Measurements from ENCODE around the gene C2CD2L. TPM values are rescaled to one million over a fixed set of nuclear protein-coding genes. Genes with fewer than 3 reads are reported as not detected.

C2CD2L gene
- total and polyA plus RNA-seq, 5 donors from 2014 or later = 2.1 to 21.1 (median 4.5) TPM

DNA sequence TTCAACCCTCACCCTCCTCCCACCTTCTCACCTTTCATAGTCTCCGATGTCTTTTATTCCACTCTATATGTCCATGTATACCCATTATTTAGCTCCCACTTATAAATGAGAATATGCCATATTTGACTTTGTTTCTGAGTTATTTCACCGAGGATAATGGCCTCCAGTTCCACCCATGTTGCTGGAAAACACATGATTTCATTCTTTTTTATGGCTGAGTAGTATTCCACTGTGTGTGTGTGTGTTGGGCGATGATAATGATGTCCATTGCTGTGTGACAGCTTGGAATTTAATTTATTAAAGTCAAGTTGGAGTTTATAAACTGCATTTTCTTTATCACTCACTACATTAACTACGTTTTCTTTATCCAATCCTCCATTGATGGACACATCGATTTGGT is 11.1 kb downstream of the C2CD2L start:
- no peak overlapping the region for H3K4me3 ChIP-seq (ENCODE audit: low read depth, low read length)
- ATAC-seq (ENCODE audit: low read depth in 2 of 2) = no peak
- no peak for DNase-seq
- peaks cover 25% of the 10 kb centered on the region for H3K36me3 ChIP-seq (ENCODE audit: control insufficient read depth, insufficient read depth, low read length)
- H3K27me3 ChIP-seq (ENCODE audit: control insufficient read depth, insufficient read depth, low read length) = no peaks in the 10 kb centered on the region
- H3K27ac ChIP-seq (ENCODE audit: insufficient read depth, low read length, poor library complexity, severe bottlenecking) = peak overlapping the region; percentile 1
- H3K9me3 ChIP-seq (ENCODE audit: control insufficient read depth in 2 of 2, low read length in 2 of 2) = no peaks in the 10 kb centered on the region
- Mint-ChIP-seq H3K4me3 (no peak overlapping the region), H3K36me3 (peaks cover 24% of the 10 kb centered on the region), H3K4me1 (peaks cover 18 to 48% (median 34%) of the 10 kb centered on the region in 4 donors), H3K27ac (no peak overlapping the region), H3K9me3 (no peaks in the 10 kb centered on the region), H3K27me3 (no peaks in the 10 kb centered on the region)
- peaks cover 38% of the 10 kb centered on the region for H3K4me1 ChIP-seq (ENCODE audit: control insufficient read depth, insufficient read depth, low read length, poor library complexity, severe bottlenecking)

DNA sequence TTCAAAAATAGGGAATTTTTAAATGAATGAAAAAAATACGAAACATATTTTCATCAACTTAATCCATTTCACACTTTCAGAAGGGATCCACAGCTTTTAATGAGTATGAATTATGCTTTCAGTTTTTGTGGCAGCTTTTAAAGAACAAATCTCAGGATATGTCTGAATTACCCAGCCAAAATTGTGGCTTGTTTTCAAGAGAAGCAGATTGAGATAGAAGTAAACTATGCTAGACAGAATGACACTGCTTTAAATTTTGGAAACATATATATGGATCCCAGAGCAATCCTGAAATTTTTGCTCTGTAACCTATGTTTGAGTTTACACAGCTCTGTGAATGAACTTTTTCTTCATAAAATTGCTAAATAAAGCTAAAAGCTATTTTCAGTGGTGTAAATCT is 11.8 kb downstream of the C2CD2L start:
- ATAC-seq (ENCODE audit: low read depth in 2 of 2) (no peak), DNase-seq (no peak)
- H3K27ac ChIP-seq (ENCODE audit: insufficient read depth, low read length, poor library complexity, severe bottlenecking) = no peak overlapping the region
- Mint-ChIP-seq H3K4me1 (peaks cover 18 to 54% (median 37%) of the 10 kb centered on the region in 4 donors), H3K27me3 (no peaks in the 10 kb centered on the region), H3K4me3 (peak overlapping the region in 1 of 4 donors; percentile 39), H3K27ac (no peak overlapping the region), H3K9me3 (no peaks in the 10 kb centered on the region), H3K36me3 (peaks cover 24% of the 10 kb centered on the region)
- H3K4me1 ChIP-seq (ENCODE audit: control insufficient read depth, insufficient read depth, low read length, poor library complexity, severe bottlenecking) = peaks cover 38% of the 10 kb centered on the region
- no peaks in the 10 kb centered on the region for H3K9me3 ChIP-seq (ENCODE audit: control insufficient read depth in 2 of 2, low read length in 2 of 2)
- H3K27me3 ChIP-seq (ENCODE audit: control insufficient read depth, insufficient read depth, low read length) = no peaks in the 10 kb centered on the region
- no peak overlapping the region for H3K4me3 ChIP-seq (ENCODE audit: low read depth, low read length)
- peaks cover 21% of the 10 kb centered on the region for H3K36me3 ChIP-seq (ENCODE audit: control insufficient read depth, insufficient read depth, low read length)

DNA sequence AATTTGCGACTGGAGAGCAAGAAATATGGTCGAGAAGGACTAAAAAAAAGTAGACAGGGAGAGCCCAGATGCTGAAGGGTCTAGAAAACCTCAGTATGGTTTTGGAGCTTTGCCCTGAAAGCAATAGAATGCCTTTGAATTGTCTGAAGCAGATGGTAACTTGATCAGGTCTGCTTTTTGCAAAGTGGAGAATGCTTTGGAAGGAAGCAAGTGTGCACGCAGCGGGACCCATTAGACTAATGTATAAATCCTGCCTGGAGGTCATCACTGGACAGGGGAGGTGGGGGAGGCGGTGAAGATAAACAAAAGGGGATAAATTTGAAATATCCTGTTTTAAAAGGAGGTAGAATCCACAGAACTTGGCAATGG is 13.5 kb downstream of the C2CD2L start:
- Mint-ChIP-seq H3K27me3 (no peaks in the 10 kb centered on the region), H3K4me1 (peaks cover 13 to 54% (median 34%) of the 10 kb centered on the region in 4 donors), H3K27ac (peak overlapping the region; percentile 86 to 97 (median 95)), H3K9me3 (no peaks in the 10 kb centered on the region), H3K36me3 (peaks cover 22% of the 10 kb centered on the region), H3K4me3 (peak overlapping the region; percentile 92 to 95 (median 94))
- no peaks in the 10 kb centered on the region for H3K27me3 ChIP-seq (ENCODE audit: control insufficient read depth, insufficient read depth, low read length)
- DNase-seq = no peak
- H3K36me3 ChIP-seq (ENCODE audit: control insufficient read depth, insufficient read depth, low read length) = peaks cover 25% of the 10 kb centered on the region
- no peak for ATAC-seq (ENCODE audit: low read depth in 2 of 2)
- H3K4me1 ChIP-seq (ENCODE audit: control insufficient read depth, insufficient read depth, low read length, poor library complexity, severe bottlenecking) = peaks cover 28% of the 10 kb centered on the region
- H3K27ac ChIP-seq (ENCODE audit: insufficient read depth, low read length, poor library complexity, severe bottlenecking) = peak overlapping the region; percentile 84
- no peaks in the 10 kb centered on the region for H3K9me3 ChIP-seq (ENCODE audit: control insufficient read depth in 2 of 2, low read length in 2 of 2)
- peak overlapping the region; percentile 84 for H3K4me3 ChIP-seq (ENCODE audit: low read depth, low read length)

DNA sequence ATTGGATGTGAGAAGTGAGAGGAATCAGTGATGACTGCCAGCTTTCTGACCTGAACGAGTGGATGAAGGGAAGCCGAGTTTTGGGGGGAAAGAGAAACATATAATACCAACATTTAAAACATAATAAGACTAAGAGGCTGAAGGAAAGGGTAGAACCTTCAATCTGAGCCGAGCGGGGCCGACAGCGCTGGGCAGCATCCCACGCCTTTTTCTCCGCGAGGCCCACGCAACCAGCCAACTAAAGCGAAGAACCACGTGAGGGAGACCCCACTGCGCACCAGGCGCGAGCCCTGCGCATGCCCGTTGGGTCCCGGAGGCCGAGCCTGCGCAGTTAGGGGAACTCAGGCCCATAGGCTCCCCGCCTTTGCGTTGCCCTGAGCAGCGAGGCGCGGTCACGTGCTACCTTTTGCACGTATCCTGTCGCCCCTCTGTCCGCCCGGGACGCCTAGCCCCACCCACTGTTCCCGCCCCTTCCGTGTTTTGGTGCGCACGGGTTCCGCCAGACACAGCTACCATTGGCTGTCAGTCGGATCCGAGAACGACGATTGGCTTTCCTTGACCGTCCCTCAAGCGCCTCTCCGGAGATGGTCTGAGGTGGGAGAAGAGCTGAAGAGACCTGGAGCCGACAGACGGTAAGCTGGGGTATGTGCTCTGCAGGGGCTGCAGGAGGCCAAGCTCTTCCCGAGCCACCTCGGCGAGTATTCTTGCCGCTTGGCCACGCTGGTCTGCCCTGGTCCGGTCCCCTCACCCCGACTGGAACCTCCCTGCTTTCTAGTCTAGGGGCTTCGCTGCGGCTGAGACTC is 14.1 kb downstream of the C2CD2L start, which contains the start of gene HINFP:
Gene HINFP, plus strand, starts transcription at position 573 of the 803 bp plus-strand sequence. CDS start 5,365 bp downstream, outside the sequence.
- DNase-seq = peak; percentile 98 to 100 (median 100)
- Histone ChIP-seq H3K4me3 (ENCODE audit: low read depth, low read length) (peak within 1 kb of the TSS; percentile 88), H3K27me3 (ENCODE audit: control insufficient read depth, insufficient read depth, low read length) (no peaks in the 10 kb centered on the region), H3K36me3 (ENCODE audit: control insufficient read depth, insufficient read depth, low read length) (peaks cover 22% of the 10 kb centered on the region), H3K27ac (ENCODE audit: insufficient read depth, low read length, poor library complexity, severe bottlenecking) (peak within 1 kb of the TSS; percentile 84), H3K4me1 (ENCODE audit: control insufficient read depth, insufficient read depth, low read length, poor library complexity, severe bottlenecking) (peaks cover 23% of the 10 kb centered on the region), H3K9me3 (ENCODE audit: control insufficient read depth in 2 of 2, low read length in 2 of 2) (no peaks in the 10 kb centered on the region)
- H3K9me3 Mint-ChIP-seq = no peaks in the 10 kb centered on the region
- peak; percentile 96 to 99 for ATAC-seq (ENCODE audit: low read depth in 2 of 2)
- H3K27me3 Mint-ChIP-seq = no peaks in the 10 kb centered on the region
- H3K4me3 Mint-ChIP-seq = peak within 1 kb of the TSS; percentile 92 to 95 (median 94)
- peaks cover 13 to 52% (median 31%) of the 10 kb centered on the region in 4 donors for H3K4me1 Mint-ChIP-seq
- H3K36me3 Mint-ChIP-seq = peaks cover 19% of the 10 kb centered on the region
- peak within 1 kb of the TSS; percentile 86 to 97 (median 95) for H3K27ac Mint-ChIP-seq

DNA sequence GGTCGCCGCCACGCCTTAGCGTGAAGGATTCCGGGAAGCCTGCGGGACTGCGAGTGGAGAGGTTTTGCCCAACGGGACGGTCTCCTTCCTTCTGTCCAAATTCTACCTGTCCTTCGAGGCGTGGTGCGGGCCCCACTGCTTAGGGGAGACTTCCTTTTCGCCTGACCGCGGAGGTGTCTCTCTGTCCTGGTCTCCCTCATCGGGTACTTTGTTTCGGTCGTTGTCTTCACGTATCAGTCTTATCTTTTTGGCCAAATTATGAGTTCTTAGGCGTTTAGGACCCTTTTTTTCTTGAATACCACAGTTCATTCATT is 14.6 kb downstream of the C2CD2L start:
- ATAC-seq (ENCODE audit: low read depth in 2 of 2) = no peak
- no peaks in the 10 kb centered on the region for H3K9me3 Mint-ChIP-seq
- H3K4me1 Mint-ChIP-seq = peaks cover 13 to 52% (median 35%) of the 10 kb centered on the region in 4 donors
- no peaks in the 10 kb centered on the region for H3K27me3 Mint-ChIP-seq
- Histone ChIP-seq H3K9me3 (ENCODE audit: control insufficient read depth in 2 of 2, low read length in 2 of 2) (no peaks in the 10 kb centered on the region), H3K27me3 (ENCODE audit: control insufficient read depth, insufficient read depth, low read length) (no peaks in the 10 kb centered on the region), H3K4me3 (ENCODE audit: low read depth, low read length) (peak overlapping the region; percentile 88), H3K27ac (ENCODE audit: insufficient read depth, low read length, poor library complexity, severe bottlenecking) (peak overlapping the region; percentile 84), H3K4me1 (ENCODE audit: control insufficient read depth, insufficient read depth, low read length, poor library complexity, severe bottlenecking) (peaks cover 23% of the 10 kb centered on the region), H3K36me3 (ENCODE audit: control insufficient read depth, insufficient read depth, low read length) (peaks cover 19% of the 10 kb centered on the region)
- peaks cover 20% of the 10 kb centered on the region for H3K36me3 Mint-ChIP-seq
- peak overlapping the region; percentile 86 to 97 (median 95) for H3K27ac Mint-ChIP-seq
- DNase-seq = no peak
- H3K4me3 Mint-ChIP-seq = peak overlapping the region; percentile 92 to 95 (median 94)

DNA sequence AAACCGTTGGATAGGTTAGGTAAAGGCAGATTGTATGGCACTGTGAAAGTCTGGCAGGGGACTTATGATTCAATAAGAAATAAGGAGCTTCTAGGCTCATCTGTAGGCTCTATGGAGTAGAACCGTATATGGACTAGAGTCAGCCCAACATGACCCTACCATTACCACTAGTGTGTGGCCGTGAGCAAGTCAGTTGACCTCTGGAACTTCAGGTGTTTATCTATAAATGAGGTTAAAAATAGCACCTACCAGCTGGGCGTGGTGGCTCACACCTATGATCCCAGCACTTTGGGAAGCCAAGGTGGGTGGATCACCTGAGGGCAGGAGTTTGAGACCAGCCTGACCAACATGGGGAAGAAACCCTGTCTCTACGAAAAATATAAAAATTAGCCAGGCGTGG is 18.7 kb downstream of the C2CD2L start:
- ATAC-seq (ENCODE audit: low read depth in 2 of 2) (no peak), DNase-seq (no peak)
- Histone ChIP-seq H3K36me3 (ENCODE audit: control insufficient read depth, insufficient read depth, low read length) (peaks cover 26% of the 10 kb centered on the region), H3K27me3 (ENCODE audit: control insufficient read depth, insufficient read depth, low read length) (no peaks in the 10 kb centered on the region), H3K4me1 (ENCODE audit: control insufficient read depth, insufficient read depth, low read length, poor library complexity, severe bottlenecking) (peaks cover 20% of the 10 kb centered on the region), H3K27ac (ENCODE audit: insufficient read depth, low read length, poor library complexity, severe bottlenecking) (no peak overlapping the region), H3K9me3 (ENCODE audit: control insufficient read depth in 2 of 2, low read length in 2 of 2) (no peaks in the 10 kb centered on the region), H3K4me3 (ENCODE audit: low read depth, low read length) (no peak overlapping the region)
- no peak overlapping the region for H3K4me3 Mint-ChIP-seq
- H3K36me3 Mint-ChIP-seq = peaks cover 29% of the 10 kb centered on the region
- no peaks in the 10 kb centered on the region for H3K9me3 Mint-ChIP-seq
- peaks cover 16 to 51% (median 32%) of the 10 kb centered on the region in 4 donors for H3K4me1 Mint-ChIP-seq
- H3K27me3 Mint-ChIP-seq = no peaks in the 10 kb centered on the region
- no peak overlapping the region for H3K27ac Mint-ChIP-seq

DNA sequence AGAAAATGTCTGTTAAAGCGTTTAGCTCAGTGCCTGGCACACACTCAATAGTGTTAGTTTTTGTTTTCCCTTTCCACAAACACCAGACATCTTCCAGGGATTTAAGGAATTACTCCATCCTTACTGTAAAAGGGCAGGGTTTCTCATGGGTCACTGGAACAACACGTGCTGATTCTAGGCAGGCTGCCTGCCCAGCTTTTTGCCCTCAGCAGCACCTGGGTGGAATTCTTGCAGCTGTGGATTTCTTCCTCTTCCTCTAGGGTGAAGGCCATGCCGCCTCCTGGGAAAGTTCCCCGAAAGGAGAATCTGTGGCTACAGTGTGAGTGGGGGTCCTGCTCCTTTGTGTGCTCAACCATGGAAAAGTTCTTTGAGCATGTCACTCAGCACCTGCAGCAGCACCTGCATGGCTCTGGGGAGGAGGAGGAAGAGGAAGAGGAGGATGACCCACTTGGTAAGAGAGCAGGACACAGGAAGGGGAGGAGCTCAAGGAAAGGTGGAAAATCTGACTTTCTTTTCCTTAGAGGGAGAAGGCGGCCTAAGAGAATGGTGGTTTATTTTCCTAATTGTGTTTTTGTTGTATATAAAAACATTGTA is 19.6 kb downstream of the C2CD2L start:
- Mint-ChIP-seq H3K36me3 (peaks cover 33% of the 10 kb centered on the region), H3K27me3 (no peaks in the 10 kb centered on the region), H3K27ac (peak overlapping the region in 2 of 3 donors; percentile 67 to 76), H3K9me3 (no peaks in the 10 kb centered on the region), H3K4me1 (peaks cover 16 to 44% (median 28%) of the 10 kb centered on the region in 4 donors), H3K4me3 (peak overlapping the region in 1 of 4 donors; percentile 24)
- peaks cover 35% of the 10 kb centered on the region for H3K36me3 ChIP-seq (ENCODE audit: control insufficient read depth, insufficient read depth, low read length)
- H3K4me3 ChIP-seq (ENCODE audit: low read depth, low read length) = no peak overlapping the region
- DNase-seq = no peak
- no peak for ATAC-seq (ENCODE audit: low read depth in 2 of 2)
- no peak overlapping the region for H3K27ac ChIP-seq (ENCODE audit: insufficient read depth, low read length, poor library complexity, severe bottlenecking)
- peaks cover 15% of the 10 kb centered on the region for H3K4me1 ChIP-seq (ENCODE audit: control insufficient read depth, insufficient read depth, low read length, poor library complexity, severe bottlenecking)
- no peaks in the 10 kb centered on the region for H3K27me3 ChIP-seq (ENCODE audit: control insufficient read depth, insufficient read depth, low read length)
- no peaks in the 10 kb centered on the region for H3K9me3 ChIP-seq (ENCODE audit: control insufficient read depth in 2 of 2, low read length in 2 of 2)

Measured in CD4-positive, CD25-positive, alpha-beta regulatory T cell (primary cell).